ENCODE measurements around the gene CENPN. TPM values are rescaled to one million over a fixed set of nuclear protein-coding genes. Genes with fewer than 3 reads are reported as not detected.

CENPN gene
- total and polyA plus RNA-seq, 12 donors = 2.1 to 18.9 (median 7.1) TPM

DNA sequence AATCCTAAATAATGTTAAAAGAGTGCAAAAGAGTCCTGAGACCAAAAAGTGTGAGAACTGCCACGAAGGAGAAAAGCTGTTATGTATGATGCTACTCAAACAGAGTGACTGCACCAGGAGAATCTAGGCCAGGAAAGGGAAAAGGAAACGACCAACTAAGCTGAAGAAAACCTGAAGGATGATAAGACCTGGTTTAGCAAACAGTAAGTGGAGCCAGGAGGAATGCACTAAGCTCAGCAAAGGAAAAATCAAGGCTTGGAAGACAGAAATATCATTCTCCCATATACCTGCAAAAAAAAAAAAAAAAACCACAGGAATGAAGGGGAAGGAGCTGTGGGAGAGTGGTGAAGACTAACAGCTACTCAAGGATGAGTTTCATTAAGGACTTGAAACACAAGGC lies 21.4 kb upstream of the CENPN start:
- WGBS, 4 donors = 56 to 72% (median 62%) methylated on average over 2 of the region's 2 CpGs
- Histone ChIP-seq H3K36me3 (replicated peaks in 1 of 2) (no peaks in the 10 kb centered on the region), H3K4me1 (replicated peaks in 1 of 2) (peaks cover 0 to 8% of the 10 kb centered on the region in 2 donors), H3K27ac (no peak overlapping the region), H3K27me3 (no peaks in the 10 kb centered on the region), H3K4me3 (no peak overlapping the region), H3K9me3 (replicated peaks in 1 of 3) (no peaks in the 10 kb centered on the region)
- intact Hi-C loops (cut with DNase I) = no loop called here
- DNase-seq = no peak
- no peak for TF ChIP-seq POLR2A (IDR thresholded peaks at IDR 0.05)
- TF ChIP-seq CTCF (IDR thresholded peaks at IDR 0.05) = no peak

DNA sequence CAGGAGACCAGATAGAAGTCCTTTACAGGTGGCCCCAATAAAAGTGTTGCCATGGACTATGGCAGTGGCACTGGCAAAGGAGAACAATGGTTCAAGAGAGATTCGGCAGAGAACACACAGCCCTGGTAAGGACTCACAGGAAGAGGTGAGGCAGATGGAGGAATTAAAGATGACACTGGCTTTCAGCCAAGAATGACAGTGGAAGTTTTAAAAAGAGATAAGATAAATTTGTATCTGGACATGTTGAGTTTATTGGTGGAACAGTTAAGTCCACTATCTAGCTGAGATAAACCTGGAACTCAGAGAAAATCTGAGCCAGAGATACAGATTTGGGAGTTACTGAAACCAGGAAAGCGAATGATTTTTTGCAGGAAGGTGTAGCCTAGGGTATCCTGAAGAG lies 20.5 kb upstream of the CENPN start:
- Histone ChIP-seq H3K27ac (no peak overlapping the region), H3K4me3 (no peak overlapping the region), H3K9me3 (replicated peaks in 1 of 3) (no peaks in the 10 kb centered on the region), H3K36me3 (replicated peaks in 1 of 2) (no peaks in the 10 kb centered on the region), H3K27me3 (no peaks in the 10 kb centered on the region), H3K4me1 (replicated peaks in 1 of 2) (peaks cover 0 to 8% of the 10 kb centered on the region in 2 donors)
- no peak for TF ChIP-seq CTCF (IDR thresholded peaks at IDR 0.05)
- TF ChIP-seq POLR2A (IDR thresholded peaks at IDR 0.05) = no peak
- intact Hi-C loops (cut with DNase I) = no loop called here
- DNase-seq = peak in 1 of 7 donors; percentile 21
- 53 to 70% (median 61%) methylated on average over 2 of the region's 2 CpGs for WGBS, 4 donors

- no peak for DNase-seq
- 72 to 84% (median 77%) methylated on average over 7 of the region's 7 CpGs for WGBS, 4 donors
- no peaks in the 10 kb centered on the region for H3K27me3 ChIP-seq
- peaks cover 0 to 18% of the 10 kb centered on the region in 2 donors for H3K4me1 ChIP-seq (replicated peaks in 1 of 2)
- H3K4me3 ChIP-seq = no peak overlapping the region
- no peak for TF ChIP-seq CTCF (IDR thresholded peaks at IDR 0.05)
- TF ChIP-seq POLR2A (IDR thresholded peaks at IDR 0.05) = no peak
- H3K9me3 ChIP-seq (replicated peaks in 1 of 3) = no peaks in the 10 kb centered on the region
- intact Hi-C loops (cut with DNase I) = no loop called here
- H3K27ac ChIP-seq = no peak overlapping the region
- H3K36me3 ChIP-seq (replicated peaks in 1 of 2) = no peaks in the 10 kb centered on the region
Measured at GRCh38 chr16:80988756-80989155, 18.3 kb upstream of the CENPN start.

GRCh38 chr16:80989801-80990200 lies 17.2 kb upstream of the CENPN start:
- H3K36me3 ChIP-seq (replicated peaks in 1 of 2) = no peaks in the 10 kb centered on the region
- H3K9me3 ChIP-seq (replicated peaks in 1 of 3) = no peaks in the 10 kb centered on the region
- intact Hi-C loops (cut with DNase I) = loop anchor here in 1 of 2 donors (10.0 kb wide), 1 partner anchor 55 kb away; no protein-coding TSS in a partner anchor
- H3K4me1 ChIP-seq (replicated peaks in 1 of 2) = peaks cover 0 to 23% of the 10 kb centered on the region in 2 donors
- no peaks in the 10 kb centered on the region for H3K27me3 ChIP-seq
- no peak overlapping the region for H3K4me3 ChIP-seq
- TF ChIP-seq CTCF (IDR thresholded peaks at IDR 0.05) (no peak), POLR2A (IDR thresholded peaks at IDR 0.05) (no peak)
- WGBS, 4 donors = 40 to 68% (median 54%) methylated on average over 2 of the region's 2 CpGs
- no peak for DNase-seq
- no peak overlapping the region for H3K27ac ChIP-seq

Measured in adrenal gland (tissue), 12 donors.